Measurements from ENCODE around the gene FSIP2.
A peak's percentile ranks its signal among the peaks of the same experiment; 100 is the strongest.

The FSIP2 gene, protein sequence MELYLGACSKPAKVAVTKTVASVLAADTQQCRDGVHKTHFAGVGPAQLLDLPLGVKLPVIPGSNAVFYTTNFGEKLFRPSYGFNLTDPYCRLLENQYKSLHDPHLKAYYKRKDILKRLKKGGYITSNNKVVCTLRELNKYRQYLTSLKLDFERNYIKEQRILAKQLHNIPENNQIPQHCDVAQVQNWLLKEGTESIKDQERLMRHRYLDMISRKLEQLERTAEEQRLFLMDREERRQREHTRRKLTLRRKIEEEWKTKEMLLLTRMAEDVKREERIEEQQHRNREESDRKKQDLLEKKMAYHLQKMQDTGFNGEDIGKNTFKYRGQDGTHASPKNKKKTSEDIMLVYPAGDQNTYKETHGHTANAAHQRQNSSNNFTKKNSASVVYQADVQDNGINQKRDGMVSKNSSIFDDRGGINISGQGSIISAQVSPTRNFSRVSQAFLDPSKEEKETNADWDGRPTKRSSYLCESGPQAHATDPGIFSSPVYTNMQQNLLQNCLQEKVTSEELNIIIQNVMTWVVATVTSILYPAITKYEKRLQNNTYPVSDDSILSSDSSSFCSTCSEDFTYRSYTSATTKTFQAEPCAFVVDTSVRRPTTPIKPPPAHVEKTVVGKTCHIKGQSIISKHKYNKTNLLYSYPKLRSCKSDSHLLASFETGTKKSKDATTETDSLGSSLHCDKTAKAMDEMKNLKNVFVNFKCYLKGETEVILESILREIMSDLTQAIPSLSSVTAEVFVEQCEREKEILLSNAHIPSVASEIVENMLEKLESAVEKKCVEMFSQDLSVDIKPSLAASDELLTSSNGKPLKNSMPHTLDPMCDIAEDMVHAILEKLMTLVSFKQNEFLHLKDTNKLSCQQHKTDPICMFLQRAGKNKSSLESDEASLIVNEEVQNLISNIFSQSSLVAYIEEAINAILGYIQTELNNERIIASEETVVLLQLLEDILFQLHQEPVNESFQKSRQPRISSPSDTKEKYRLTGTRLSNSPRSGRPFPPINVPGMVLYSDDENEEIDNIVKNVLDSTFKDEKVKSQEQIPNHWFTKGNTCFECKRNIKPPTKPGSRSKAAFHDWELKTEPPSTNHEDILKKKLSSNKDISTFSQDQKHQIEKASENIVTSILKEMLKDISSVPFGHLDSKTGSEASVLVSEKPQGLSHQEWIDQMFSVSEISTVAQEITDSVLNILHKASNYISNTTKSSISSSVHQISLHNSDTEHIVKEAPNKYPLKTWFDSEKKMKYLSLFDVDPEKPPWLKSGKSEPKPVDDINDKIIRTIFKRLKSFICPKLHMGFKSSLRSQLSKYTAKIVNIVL (N-terminal part only)

DNA sequence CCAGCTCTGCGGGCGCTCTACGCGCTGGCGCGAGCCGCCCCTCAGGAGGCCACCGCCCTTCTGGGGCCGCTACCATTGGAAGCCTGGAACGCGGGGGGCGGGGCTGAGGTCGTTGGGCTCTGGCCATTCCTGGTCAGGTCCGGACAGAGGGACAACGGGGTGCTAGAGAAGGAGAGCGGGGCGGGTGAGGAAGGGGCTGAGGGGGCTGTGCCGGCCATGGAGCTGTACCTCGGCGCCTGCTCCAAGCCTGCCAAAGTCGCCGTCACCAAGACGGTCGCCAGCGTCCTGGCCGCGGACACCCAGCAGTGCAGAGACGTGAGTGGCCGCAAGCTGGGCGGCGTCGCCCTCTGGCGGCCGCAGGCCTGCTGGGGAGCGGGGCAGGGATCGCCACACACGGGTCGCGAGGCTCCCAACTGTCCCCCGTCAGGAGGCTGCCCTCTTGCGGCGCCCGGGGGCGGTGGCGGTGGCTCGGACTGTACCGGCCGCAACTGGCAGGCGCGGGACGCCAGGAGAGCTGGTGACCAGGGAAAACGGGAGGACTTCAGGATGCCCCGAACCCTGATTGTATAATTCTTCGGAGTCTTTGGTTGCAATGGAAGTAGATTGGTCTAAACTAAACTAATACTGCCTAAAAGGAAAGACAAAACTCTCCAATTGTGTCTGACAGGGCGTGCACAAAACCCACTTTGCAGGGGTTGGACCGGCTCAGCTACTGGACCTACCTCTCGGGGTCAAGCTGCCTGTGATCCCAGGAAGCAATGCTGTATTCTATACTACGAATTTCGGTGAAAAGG lies at the start of gene FSIP2:
Gene FSIP2 (plus strand): TSS at position 126 of the 794 bp plus-strand sequence. CDS start 91 bp downstream, at position 217.
- no peak for FAIRE-seq

DNA sequence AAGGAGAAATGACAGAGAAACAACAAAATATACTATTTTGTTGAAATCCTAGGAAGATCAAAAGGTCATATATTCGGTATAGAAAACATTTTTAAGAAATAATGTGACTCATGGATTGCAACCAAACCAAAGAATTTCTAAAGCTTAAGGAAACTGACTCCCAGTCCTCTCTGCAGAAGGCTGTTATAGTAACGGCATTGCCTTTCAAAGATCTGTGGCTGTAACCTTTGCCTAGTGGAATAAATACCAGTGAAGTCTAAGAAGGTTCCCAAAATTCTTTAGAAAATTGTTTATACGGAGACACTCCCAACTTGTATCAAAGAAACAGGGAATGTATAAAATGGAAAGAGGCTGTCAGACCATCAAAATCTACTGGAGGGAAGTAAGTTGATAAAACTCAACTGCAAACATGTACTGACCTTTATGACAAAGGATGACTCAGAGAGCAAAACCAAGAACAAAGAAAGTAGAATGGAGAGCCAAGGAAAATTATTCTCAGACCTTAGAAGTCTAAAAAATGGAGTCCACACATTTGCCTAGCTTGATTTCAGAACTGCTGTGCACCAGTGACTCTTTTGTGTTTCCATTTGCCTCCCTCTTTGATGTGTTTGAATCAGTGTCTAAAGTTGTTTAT lies 48.6 kb upstream of the FSIP2 start:
- FAIRE-seq: no peak

DNA sequence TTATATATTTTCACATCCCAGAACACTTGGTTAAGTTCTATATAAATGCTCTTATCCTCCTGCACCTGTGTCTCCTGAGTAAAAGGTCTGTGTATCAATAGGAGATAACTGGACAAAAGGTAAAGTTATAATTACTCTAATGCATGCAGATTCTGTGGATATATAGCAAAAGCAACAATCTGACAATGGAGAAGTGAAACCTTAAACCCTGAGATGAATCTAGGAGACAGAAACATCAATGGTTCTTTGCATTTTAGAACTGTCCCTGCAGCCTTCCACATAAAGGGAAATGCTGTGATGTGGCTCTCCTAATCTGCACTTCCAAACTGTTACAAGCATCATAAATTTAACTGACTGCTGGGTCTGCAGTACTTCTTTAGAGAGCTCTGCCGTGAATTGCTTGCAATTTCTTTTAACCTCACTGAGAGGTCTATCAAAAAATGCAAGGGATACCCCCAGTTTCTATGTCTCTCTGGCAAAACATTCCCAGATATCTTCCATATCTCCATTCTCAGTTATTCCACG lies 42.8 kb upstream of the FSIP2 start:
- FAIRE-seq: no peak

DNA sequence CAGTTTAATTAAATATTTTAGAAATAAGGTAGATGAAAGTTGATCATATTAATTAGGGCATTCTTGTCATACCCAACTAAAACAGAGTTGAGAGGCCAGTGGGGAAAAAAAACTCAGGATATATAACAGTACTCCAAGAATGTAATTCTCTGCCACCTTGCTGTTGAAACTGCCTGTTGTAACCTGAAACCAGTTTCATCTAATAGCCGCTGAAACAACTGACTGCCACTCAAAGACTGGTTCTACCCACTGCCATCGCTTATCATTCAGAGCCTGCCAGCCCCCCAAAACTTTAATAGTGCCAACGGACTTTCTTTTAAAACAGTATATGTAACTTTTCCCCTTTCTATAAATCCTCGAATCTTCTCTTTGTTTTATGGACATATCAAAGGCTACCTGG lies 37.7 kb upstream of the FSIP2 start:
- FAIRE-seq: no peak

DNA sequence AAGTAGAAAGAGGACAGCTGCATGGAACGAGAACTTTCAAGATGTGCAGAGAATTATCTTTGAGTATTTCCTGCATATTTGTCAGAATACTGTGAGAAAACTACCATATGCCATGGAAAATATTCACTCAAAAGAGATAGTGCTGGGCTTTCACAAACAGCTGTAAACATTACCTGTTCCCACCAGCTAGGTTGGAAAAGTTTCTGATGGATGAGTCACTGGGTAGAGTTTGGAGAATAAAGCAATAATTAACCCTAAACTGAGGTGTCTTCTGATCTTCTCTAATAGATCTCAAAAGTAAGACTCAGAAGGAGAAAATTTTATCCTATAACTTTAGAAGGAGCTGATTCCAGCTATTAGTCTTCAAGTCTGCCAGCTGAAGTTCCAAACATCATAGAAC lies 3.9 kb upstream of the FSIP2 start:
- FAIRE-seq: no peak

DNA sequence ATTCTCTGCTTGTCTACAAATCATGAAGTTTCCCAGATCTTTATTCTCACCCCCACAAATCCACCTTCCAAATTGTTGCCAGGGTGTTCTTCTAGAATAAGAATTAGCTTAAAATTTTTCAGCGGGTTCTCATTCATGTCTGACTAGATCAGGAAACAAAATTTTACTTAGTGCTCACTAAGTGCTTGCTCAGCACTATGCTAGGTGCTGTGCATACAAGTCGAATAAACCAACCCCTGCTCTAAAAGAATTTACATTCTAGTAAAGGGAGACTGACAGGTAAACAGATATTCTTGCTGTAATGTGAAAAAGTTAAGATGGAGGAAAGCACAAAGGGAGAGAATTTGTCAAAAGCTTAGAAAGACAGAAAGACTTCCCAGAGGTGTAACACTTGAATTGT lies 2.4 kb upstream of the FSIP2 start:
- no peak for FAIRE-seq

DNA sequence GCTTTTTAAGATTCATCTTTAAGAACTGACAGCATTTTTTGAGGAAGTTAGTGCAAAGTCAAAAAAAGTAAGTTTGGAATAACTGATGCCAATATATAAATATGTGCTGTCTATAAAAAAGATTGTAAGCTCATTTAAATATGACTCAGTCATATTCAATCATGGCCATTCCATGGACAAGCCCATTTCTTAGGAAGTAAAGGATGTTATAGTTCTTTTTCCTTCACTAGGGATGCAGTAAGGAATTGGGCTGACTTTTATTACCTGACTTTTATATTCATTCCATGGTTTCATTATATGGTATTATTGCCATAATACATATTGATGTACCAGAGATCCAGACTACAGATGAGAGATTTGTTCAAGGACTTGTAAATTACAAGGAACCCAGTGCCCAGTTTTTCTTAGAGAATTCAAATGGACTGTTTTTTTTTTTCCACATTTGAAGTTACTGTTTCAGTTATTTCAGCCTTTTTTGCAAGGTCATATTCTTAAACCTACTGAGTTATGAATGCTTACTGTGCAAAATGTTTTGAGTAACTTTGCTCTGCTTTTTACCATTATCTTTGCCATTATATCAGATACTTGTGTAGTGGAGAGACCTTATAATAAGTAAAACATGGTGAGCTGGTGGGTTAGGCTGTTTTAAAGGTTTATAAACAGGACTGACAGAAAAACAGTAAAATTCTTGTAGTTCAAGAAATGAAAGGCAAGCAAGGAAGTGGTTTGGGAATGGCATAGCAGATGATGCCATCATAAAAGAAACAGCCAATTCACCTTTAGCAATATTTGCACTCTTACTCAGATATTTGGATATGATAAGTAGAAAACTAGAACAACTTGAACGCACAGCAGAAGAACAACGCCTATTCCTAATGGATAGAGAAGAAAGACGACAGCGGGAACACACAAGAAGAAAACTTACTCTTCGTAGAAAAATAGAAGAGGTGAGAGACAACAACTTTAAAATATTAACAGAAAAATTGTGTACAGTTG lies 7.6 kb downstream of the FSIP2 start:
- peak; percentile 49 for FAIRE-seq

DNA sequence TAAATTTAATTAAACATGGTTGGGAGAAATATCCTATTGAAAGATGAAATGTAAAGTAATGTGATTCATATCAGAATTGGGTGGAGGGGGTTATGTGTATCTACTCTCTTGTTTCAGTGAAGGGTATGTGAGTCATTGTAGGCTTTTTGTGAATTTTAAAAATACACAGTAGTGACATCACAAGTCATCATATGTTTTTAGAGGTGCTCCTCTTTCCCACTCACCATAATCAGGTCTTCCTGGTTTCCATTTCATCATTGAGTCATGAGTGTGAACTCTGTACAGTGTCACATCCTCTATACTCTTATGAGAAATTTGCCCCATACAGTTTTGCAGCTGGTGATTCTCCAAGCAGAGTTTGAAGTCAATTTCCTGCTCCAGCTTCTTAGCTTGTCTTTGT lies 18.8 kb downstream of the FSIP2 start:
- FAIRE-seq: no peak

DNA sequence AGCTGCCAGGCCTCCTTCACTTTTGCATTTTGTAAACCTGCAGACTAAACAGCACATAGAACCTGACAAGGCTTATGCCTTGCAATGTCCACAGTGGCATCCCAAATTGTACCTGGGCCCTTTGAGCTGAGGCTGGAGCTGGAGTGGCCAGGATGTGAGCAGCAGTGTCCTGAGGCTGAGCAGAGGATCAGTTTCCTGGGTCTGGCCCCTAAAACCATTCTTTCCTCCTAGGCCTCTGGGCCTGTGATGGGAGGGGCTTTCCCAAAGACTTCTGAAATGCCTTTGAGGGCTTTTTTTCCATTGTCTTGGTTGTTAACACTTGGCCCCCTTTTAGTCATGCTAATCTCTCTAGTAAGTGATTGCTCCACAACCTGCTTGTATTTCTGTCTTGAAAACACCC lies 32.8 kb downstream of the FSIP2 start:
- no peak for FAIRE-seq

DNA sequence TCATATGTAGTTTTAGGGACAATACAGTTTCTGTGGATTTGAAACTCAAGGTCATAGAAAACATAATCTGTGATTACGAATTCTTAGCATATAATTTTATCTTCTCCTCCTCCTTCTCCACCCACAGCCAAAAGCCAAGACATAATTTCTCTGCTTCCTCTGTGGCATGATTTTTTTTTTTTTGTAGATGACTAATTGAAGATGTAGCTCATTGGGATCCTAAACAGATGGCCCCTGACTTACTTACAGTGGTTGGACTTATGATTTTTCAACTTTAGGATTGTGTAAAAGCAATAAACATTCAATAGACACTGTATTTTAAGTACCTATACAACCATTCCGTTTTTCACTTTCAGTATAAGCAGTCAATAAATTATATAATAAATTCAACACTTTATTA lies 42.3 kb downstream of the FSIP2 start:
- no peak for FAIRE-seq

DNA sequence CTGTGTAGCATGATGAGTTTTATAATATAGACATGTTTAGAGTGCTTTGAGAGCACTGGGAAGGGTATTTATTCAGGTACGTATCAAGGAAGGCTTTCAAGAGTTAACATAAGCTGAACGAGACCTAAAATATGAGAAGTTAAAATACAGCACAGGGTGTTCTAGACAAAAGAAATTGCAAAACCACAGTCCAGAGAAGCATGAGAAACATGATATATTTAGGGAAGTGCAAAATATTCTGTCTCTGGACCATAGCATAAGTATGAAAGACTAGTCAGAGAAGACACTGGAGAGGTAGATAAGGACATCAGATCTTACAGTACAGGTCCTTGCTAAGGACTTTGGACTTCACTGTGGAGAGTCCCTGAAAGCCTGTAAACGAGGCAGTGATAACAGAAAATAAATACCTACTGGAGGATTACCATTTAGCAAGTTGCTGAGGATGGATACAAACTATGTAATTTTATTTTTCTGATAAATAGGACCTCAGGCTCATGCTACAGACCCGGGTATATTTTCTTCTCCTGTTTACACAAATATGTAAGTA lies 43.7 kb downstream of the FSIP2 start:
- no peak for FAIRE-seq

DNA sequence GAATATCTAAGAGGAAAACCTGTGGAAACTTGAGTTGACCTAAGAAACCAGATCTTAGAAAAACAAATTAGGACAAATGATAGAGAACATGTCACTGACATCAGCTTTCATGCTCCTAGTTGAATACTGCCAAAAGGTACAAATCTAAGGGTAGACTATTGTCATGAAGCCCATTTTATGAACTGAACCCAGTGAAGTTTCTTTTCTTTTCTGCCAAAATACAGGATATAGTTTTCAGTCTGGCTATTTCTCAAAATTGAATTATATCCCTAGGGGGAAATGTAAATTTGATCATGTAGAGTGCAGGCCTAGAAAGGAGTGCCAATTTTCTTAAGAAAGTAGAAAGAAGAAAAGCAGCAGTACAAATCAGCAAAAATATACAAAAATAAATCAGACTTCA lies 46.6 kb downstream of the FSIP2 start:
- no peak for FAIRE-seq

DNA sequence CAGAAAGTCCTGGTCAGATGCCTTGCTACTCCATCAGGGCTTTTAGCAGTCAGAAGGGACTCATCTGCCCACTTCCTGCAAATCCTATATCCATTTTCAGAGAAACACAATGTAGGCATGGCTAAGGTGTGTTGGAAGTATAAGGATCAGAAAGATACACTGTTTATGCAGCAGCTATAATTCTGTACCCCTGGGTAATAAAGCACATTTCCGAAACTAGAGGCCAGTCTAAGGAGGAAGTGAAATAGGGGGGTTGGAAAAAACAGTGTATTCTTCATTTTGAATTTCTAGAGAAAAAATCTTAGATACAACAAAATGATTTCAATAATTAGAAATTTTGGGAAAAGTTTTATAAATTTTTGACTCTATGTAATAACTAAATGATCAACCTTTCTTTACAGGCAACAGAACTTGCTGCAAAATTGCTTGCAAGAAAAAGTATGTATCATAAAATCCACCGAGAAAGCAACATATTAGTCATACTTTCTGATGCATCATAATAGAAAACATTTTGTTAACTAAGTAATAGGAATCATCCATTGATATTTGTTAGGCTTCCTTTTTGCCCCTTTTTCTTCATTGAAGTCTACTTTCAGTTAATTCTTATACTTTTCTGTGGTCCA lies 47.4 kb downstream of the FSIP2 start:
- FAIRE-seq: no peak

DNA sequence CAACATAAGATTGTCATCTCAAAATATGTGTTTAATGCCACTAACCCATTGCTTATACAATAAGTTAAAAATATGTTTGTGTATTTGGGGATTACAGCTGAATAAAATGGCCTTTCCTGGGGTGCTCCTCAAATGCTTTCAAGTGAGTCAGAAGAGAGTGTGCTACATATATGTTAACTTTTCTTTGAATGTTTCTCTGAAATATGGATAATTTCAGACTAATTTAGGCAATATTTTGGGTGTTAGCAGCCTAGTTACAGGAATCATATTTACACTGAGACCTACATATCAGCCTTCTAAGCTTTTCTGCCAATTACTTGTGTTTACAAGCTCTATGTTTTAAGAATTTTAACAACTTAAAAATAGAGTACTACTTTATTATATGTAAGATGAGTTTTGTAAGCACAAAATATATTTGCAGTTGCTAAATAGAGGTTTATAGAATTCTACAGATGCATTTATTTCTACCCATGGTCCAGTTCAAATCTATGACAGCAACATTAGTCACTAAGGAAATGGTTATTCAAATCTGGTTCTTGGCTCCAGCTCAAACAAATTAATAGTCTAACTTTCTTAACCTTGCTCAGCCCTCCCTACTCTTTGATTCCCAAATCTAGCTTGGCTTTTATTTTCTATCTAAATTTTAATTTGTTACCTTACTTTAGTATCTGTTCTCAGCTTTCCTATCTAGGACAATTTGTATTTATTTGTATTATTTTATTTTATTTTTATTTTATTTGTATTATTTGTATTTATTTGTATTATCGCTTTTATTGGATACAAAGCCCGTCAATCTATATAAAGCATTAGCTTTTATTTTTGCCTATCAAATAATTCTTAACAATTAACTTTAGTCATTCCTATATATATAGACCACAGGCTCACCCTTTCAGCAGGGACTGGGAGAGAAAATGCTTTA lies 48.9 kb downstream of the FSIP2 start:
- no peak for FAIRE-seq

DNA sequence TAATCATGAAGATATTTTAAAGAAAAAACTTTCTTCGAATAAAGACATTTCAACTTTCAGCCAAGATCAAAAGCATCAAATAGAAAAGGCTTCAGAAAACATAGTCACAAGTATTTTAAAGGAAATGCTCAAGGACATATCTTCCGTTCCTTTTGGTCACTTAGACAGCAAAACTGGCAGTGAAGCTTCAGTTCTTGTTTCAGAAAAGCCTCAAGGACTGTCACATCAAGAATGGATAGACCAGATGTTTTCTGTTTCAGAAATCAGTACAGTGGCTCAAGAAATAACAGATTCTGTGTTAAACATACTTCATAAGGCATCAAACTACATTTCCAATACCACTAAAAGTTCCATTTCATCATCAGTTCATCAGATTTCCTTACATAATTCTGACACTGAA lies 51.8 kb downstream of the FSIP2 start:
- no peak for FAIRE-seq

DNA sequence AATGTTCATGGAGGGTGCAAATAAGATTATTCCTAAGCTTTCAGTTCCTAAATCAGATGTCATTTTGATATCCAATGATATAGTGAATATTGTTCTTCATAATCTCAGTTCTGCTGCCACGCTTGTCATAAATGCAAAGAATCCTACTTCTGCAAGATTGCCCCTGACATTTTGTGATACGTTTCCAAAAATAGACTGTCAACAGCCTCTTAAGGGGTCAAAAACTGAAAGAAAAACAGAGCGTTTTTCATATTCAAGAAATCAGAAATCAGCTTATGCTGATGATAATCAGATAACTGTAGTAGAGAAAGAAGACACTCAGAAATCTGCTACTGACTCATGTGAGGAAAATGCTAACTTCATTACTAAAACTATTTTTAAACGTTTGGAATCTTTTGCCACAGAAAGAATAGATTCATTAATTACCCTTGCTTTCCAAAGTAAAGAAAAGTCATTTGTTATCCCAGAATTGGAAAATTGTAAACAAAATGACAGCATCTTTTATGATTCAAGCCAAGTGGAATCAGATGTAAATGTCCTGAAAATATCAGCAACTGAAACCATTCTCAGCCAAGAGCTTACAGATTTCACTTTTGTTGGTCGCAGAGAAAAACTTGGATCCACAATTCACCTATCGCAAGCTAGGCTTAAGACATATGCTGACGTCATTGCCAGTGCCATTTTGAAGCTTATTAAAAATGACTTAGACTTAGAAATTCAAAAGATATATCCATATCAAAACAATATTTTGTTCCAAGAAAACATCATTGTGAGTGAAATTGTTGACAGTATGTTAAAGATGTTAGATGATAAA lies 55.1 kb downstream of the FSIP2 start:
- FAIRE-seq: no peak

DNA sequence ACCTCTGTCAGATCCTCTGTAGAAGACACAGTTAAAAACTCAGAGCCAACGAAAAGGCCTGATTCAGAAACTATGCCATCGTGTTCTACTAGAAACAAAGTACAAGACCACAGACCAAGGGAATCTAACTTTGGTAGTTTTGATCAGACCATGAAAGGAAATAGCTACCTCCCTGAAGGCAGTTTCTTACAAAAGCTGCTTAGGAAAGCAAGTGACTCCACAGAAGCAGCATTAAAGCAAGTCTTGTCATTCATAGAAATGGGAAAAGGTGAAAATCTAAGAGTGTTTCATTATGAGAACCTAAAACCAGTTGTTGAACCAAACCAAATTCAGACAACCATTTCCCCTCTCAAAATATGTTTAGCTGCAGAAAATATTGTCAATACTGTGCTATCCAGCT lies 58.2 kb downstream of the FSIP2 start:
- FAIRE-seq: no peak
